K562 (cell line): ENCODE data around the gene TBL2. TPM values are rescaled to one million over a fixed set of nuclear protein-coding genes. Genes with fewer than 3 reads are reported as not detected.

Experiments
- FOXM1 ChIP-seq, 2 experiments: fragments of 450-650 bp in 1 of 2; sonication (generic) in 1 of 2; formaldehyde crosslinking in 1 of 2; IDR thresholded peaks; 2 replicates each; pipeline versions ENCODE4 v1.6.1 to v1.9.0; 2017 to 2022; ENCODE audit warnings: low read depth in 2 of 2, mild to moderate bottlenecking in 2 of 2, missing genetic modification reagents in 1 of 2, moderate library complexity in 1 of 2
- HBP1 ChIP-seq: fragments of 450-650 bp; formaldehyde crosslinking; IDR thresholded peaks from 2 replicates; pipeline ENCODE4 v1.4.0; 2022; ENCODE audit warnings: missing genetic modification characterization
- RERE ChIP-seq: sonication (generic); formaldehyde crosslinking; IDR thresholded peaks from 2 replicates; pipeline ENCODE4 v1.8.0; 2023; ENCODE audit warnings: missing genetic modification reagents, mild to moderate bottlenecking, borderline replicate concordance
- polyA plus RNA-seq, 8 experiments: library from polyadenylated mRNA; depleted of rRNA in 4 of 8; stranded (reverse) in 5 of 8; unstranded in 3 of 8; fragments of >200 nt; fragmentation: Nextera tagmentation in 2 of 8; fragmentation: Illumina TruSeq in 1 of 8; extraction: Ambion mirVana in 2 of 8; extraction: Trizol in 1 of 8; gene quantifications; 2 replicates each; pipeline versions ENCODE4 v1.2.1 to v1.2.3, GENCODE V29; 2011 to 2014; ENCODE audit warnings: inconsistent platforms in 1 of 8, missing spikeins in 1 of 8
- total RNA-seq, 7 experiments: library from RNA; depleted of rRNA in 6 of 7; stranded (reverse); fragments of >200 nt in 6 of 7; fragmentation: Illumina TruSeq in 2 of 7; extraction: Trizol in 2 of 7; gene quantifications; 2 replicates each; pipeline versions ENCODE4 v1.2.1 to v1.2.3, GENCODE V29; 2011 to 2021; ENCODE audit warnings: low replicate concordance in 1 of 7
- TF ChIP-seq, protein P1 (sequence below): fragments of 250-450 bp; sonication (Bioruptor Pico); IDR thresholded peaks from 2 replicates; pipeline ENCODE4 v1.4.0; 2020; ENCODE audit warnings: borderline replicate concordance
- TF ChIP-seq, protein P2 (sequence below), 2 experiments: fragments of 450-650 bp; formaldehyde crosslinking in 1 of 2; IDR thresholded peaks; 2 replicates each; pipeline versions ENCODE4 v1.4.0 to v1.6.1; 2014 to 2020; ENCODE audit warnings: mild to moderate bottlenecking in 2 of 2, borderline replicate concordance in 1 of 2, low read depth in 1 of 2

TBL2 gene
- total and polyA plus RNA-seq, 9 of the 15 experiments (the other 6 are each of a cell fraction or from before 2014, with no cell fraction given): 2.5 to 123 (median 49.2) TPM

DNA sequence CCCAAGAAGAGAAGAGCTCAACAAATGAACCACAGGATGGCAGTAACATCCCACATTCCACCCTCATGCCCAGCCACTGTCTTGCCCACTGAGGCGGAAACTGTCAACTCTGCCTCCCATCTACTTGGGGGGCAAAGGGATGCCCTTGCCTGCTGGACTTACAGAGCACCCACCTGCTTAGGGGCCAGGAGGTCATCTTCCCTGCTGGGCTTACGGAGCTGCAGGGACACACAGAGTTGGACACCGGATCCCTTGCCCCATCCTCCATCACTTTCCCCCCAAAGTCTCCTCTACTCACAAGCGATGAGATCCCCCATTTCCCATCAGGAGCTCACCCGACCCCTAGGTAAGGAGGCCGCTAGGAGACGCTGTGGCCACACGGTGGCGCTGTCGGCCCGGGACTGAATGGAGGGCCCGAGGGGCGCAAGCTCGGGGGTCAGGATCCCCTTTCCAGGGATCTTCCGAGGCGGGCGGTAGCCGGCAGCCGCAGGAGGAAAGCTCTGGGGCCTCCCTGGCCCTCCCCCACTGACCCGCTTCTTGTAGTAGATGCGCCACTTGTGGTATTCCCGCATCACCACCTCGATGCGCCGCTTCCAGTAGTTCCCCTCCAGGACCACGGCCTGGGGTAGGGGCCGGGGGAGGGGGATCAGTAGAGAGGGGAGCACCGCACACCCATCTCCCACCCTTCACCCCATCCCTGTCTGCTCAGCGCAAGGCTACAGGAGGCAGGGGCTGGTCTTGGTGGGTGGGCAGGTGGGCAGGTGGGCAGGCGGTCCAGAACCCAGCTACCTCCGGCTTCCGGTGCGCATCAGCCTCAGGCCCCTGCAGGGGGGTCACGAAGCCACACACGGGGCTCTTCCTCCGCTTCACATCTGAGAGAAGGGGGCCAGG lies 28.7 kb upstream of the TBL2 start (continued):
- no peak for TF ChIP-seq RERE
- TF ChIP-seq, protein P1, sequence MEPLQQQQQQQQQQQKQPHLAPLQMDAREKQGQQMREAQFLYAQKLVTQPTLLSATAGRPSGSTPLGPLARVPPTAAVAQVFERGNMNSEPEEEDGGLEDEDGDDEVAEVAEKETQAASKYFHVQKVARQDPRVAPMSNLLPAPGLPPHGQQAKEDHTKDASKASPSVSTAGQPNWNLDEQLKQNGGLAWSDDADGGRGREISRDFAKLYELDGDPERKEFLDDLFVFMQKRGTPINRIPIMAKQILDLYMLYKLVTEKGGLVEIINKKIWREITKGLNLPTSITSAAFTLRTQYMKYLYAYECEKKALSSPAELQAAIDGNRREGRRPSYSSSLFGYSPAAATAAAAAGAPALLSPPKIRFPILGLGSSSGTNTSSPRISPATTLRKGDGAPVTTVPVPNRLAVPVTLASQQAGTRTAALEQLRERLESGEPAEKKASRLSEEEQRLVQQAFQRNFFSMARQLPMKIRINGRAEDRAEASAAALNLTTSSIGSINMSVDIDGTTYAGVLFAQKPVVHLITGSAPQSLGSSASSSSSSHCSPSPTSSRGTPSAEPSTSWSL (CRISPR knock-in tag): 0 out of 2 replicates have a peak, but pooled peaks have one; percentile 22
- no peak for TF ChIP-seq FOXM1 (IDR thresholded peaks at IDR 0.05; ENCODE audit: low read depth)
- no peak for TF ChIP-seq FOXM1 (CRISPR knock-in tag; IDR thresholded peaks at IDR 0.05; ENCODE audit: low read depth)
- no peak for TF ChIP-seq HBP1 (CRISPR knock-in tag)
- TF ChIP-seq, protein P2, sequence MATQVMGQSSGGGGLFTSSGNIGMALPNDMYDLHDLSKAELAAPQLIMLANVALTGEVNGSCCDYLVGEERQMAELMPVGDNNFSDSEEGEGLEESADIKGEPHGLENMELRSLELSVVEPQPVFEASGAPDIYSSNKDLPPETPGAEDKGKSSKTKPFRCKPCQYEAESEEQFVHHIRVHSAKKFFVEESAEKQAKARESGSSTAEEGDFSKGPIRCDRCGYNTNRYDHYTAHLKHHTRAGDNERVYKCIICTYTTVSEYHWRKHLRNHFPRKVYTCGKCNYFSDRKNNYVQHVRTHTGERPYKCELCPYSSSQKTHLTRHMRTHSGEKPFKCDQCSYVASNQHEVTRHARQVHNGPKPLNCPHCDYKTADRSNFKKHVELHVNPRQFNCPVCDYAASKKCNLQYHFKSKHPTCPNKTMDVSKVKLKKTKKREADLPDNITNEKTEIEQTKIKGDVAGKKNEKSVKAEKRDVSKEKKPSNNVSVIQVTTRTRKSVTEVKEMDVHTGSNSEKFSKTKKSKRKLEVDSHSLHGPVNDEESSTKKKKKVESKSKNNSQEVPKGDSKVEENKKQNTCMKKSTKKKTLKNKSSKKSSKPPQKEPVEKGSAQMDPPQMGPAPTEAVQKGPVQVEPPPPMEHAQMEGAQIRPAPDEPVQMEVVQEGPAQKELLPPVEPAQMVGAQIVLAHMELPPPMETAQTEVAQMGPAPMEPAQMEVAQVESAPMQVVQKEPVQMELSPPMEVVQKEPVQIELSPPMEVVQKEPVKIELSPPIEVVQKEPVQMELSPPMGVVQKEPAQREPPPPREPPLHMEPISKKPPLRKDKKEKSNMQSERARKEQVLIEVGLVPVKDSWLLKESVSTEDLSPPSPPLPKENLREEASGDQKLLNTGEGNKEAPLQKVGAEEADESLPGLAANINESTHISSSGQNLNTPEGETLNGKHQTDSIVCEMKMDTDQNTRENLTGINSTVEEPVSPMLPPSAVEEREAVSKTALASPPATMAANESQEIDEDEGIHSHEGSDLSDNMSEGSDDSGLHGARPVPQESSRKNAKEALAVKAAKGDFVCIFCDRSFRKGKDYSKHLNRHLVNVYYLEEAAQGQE (IDR thresholded peaks at IDR 0.05; ENCODE audit: borderline replicate concordance): peak; percentile 88
- TF ChIP-seq, protein P2 (CRISPR knock-in tag; IDR thresholded peaks at IDR 0.05; ENCODE audit: low read depth): no peak
